GM23248 (cell line): ENCODE data around the gene LARP4B. TPM values are rescaled to one million over a fixed set of nuclear protein-coding genes. Genes with fewer than 3 reads are reported as not detected.
A peak's percentile ranks its signal among the peaks of the same experiment; 100 is the strongest.

Experiments used
- DNase-seq: peaks from one replicate; pipeline ENCODE4 v3.0.0-alpha.2; 2015
- H2AFZ ChIP-seq: fragments of 200-600 bp; sonication (generic); 2 replicates; pipeline ENCODE4 v1.6.1; 2016; ENCODE audit warnings: antibody characterized with exemption
- H3F3A ChIP-seq: fragments of 200-600 bp; sonication (generic); 2 replicates; pipeline ENCODE4 v1.6.1; 2016; ENCODE audit warnings: mild to moderate bottlenecking, antibody characterized with exemption, mixed run types; ENCODE audit not compliant: insufficient read depth
- H3K27ac ChIP-seq: fragments of 200-600 bp; sonication (generic); 2 replicates; pipeline ENCODE4 v1.5.1; 2016; ENCODE audit warnings: mild to moderate bottlenecking
- H3K27me3 ChIP-seq: fragments of 200-600 bp; sonication (generic); replicated peaks from 2 replicates; pipeline ENCODE4 v1.6.1; 2016; ENCODE audit warnings: mild to moderate bottlenecking; ENCODE audit not compliant: insufficient read depth
- H3K36me3 ChIP-seq: fragments of 200-600 bp; sonication (generic); 2 replicates; pipeline ENCODE4 v1.6.1; 2016; ENCODE audit warnings: low read depth, mild to moderate bottlenecking
- H3K4me1 ChIP-seq: fragments of 200-600 bp; sonication (generic); 2 replicates; pipeline ENCODE4 v1.6.1; 2016; ENCODE audit warnings: mild to moderate bottlenecking; ENCODE audit not compliant: insufficient read depth
- H3K4me2 ChIP-seq: fragments of 200-600 bp; sonication (generic); one replicate; pipeline ENCODE4 v1.6.1; 2016; ENCODE audit warnings: mild to moderate bottlenecking; ENCODE audit not compliant: unreplicated experiment
- H3K4me3 ChIP-seq: fragments of 200-600 bp; sonication (generic); 2 replicates; pipeline ENCODE4 v1.5.1; 2016; ENCODE audit warnings: mild to moderate bottlenecking
- H3K79me2 ChIP-seq: fragments of 200-600 bp; sonication (generic); 2 replicates; pipeline ENCODE4 v1.6.1; 2016; ENCODE audit warnings: mild to moderate bottlenecking; ENCODE audit not compliant: insufficient read depth
- H3K9ac ChIP-seq: fragments of 200-600 bp; sonication (generic); 2 replicates; pipeline ENCODE4 v1.6.1; 2016; ENCODE audit warnings: mild to moderate bottlenecking
- H3K9me2 ChIP-seq: fragments of 200-600 bp; sonication (generic); 2 replicates; pipeline ENCODE4 v1.6.1; 2016; ENCODE audit warnings: mixed run types, mild to moderate bottlenecking, moderate library complexity; ENCODE audit not compliant: insufficient read depth
- H3K9me3 ChIP-seq: fragments of 200-600 bp; sonication (generic); one replicate; pipeline ENCODE4 v1.6.1; 2017; ENCODE audit warnings: low read depth
- H4K20me1 ChIP-seq: fragments of 200-600 bp; sonication (generic); 2 replicates; pipeline ENCODE4 v1.6.0; 2016; ENCODE audit not compliant: insufficient read depth
- EZH2 ChIP-seq: fragments of 200-600 bp; sonication (generic); IDR thresholded peaks from 2 replicates; pipeline ENCODE4 v1.6.1; 2018; ENCODE audit warnings: antibody characterized with exemption, mild to moderate bottlenecking; ENCODE audit not compliant: insufficient read depth, poor library complexity, severe bottlenecking
- EZH2phosphoT487 ChIP-seq: fragments of 200-600 bp; sonication (generic); IDR thresholded peaks from 2 replicates; pipeline ENCODE4 v1.6.1; 2018; ENCODE audit warnings: antibody characterized with exemption, moderate library complexity, mild to moderate bottlenecking, low read depth; ENCODE audit not compliant: insufficient read depth
- WGBS, 2 experiments: methylation state at CpG; one replicate each; pipeline ENCODE4 v1.1.6; 2015 to 2017; ENCODE audit warnings: low lambda C conversion rate in 2 of 2, low coverage in 1 of 2; ENCODE audit errors: missing lambda C conversion rate in 2 of 2; 5-methylcytosine and 5-hydroxymethylcytosine counted together
- in situ Hi-C: fragments of 300-500 bp; cut with MboI; formaldehyde crosslinking; loops from 2 replicates; pipeline ENCODE4 v1.15.0; 2020
- polyA plus RNA-seq: library from polyadenylated mRNA; unstranded; fragments of >200 nt; fragmentation: Nextera tagmentation; extraction: Ambion mirVana; gene quantifications from 2 replicates; pipeline ENCODE4 v1.2.1, GENCODE V29; 2016
- total RNA-seq: library from RNA; depleted of rRNA; stranded (reverse); fragments of >200 nt; shearing (Covaris generic); gene quantifications from 2 replicates; pipeline ENCODE4 v1.2.3, GENCODE V29; 2014

Gene LARP4B
- total and polyA plus RNA-seq, 2 experiments from 2014 or later = 20.7 to 30.8 TPM

- no peaks in the 10 kb centered on the region; the same call in 1 of the 2 replicates for H3K36me3 ChIP-seq
- H3K9me2 ChIP-seq = no peaks in the 10 kb centered on the region
- 63 to 65% methylated on average over 4 of the region's 4 CpGs for WGBS, 2 experiments
- H3K4me3 ChIP-seq = no peak overlapping the region
- peaks cover 27% of the 10 kb centered on the region for H3K4me1 ChIP-seq
- in situ Hi-C loops = no loop called here
- H4K20me1 ChIP-seq = peaks cover 47% of the 10 kb centered on the region
- H3K9me3 ChIP-seq = no peaks in the 10 kb centered on the region
- no peak for TF ChIP-seq EZH2phosphoT487
- DNase-seq = no peak
- no peak overlapping the region for H3K9ac ChIP-seq
- H3K27me3 ChIP-seq = no peaks in the 10 kb centered on the region
- peaks cover 33% of the 10 kb centered on the region for H3F3A ChIP-seq
- no peak overlapping the region for H2AFZ ChIP-seq
- H3K79me2 ChIP-seq = peaks cover 99% of the 10 kb centered on the region
- no peak overlapping the region for H3K4me2 ChIP-seq
- no peak overlapping the region for H3K27ac ChIP-seq
Measured at GRCh38 chr10:926075-926698, 5.3 kb downstream of the LARP4B start.

- 66 to 79% methylated on average over 4 of the region's 4 CpGs for WGBS, 2 experiments
- H3F3A ChIP-seq = peaks cover 42% of the 10 kb centered on the region
- no peak overlapping the region for H3K9ac ChIP-seq
- no peaks in the 10 kb centered on the region for H3K27me3 ChIP-seq
- peaks cover 39% of the 10 kb centered on the region for H3K4me1 ChIP-seq
- no peak for DNase-seq
- H3K9me2 ChIP-seq = no peaks in the 10 kb centered on the region
- no peak overlapping the region for H3K4me3 ChIP-seq
- no peak overlapping the region for H3K27ac ChIP-seq
- H3K9me3 ChIP-seq = no peaks in the 10 kb centered on the region
- H2AFZ ChIP-seq = no peak overlapping the region
- H3K36me3 ChIP-seq = no peaks in the 10 kb centered on the region; the same call in 1 of the 2 replicates
- no peak overlapping the region for H3K4me2 ChIP-seq
- peaks cover 100% of the 10 kb centered on the region for H3K79me2 ChIP-seq
- in situ Hi-C loops = no loop called here
- H4K20me1 ChIP-seq = peaks cover 49% of the 10 kb centered on the region
- TF ChIP-seq EZH2phosphoT487 = no peak
- TF ChIP-seq EZH2 = no peak
Measured at GRCh38 chr10:924524-924859, 7.0 kb downstream of the LARP4B start.

GRCh38 chr10:923844-924523, 7.5 kb downstream of the LARP4B start:
- WGBS, 2 experiments = 82 to 87% methylated on average over 8 of the region's 8 CpGs
- Histone ChIP-seq H2AFZ (no peak overlapping the region), H3K4me2 (no peak overlapping the region), H3K36me3 (no peaks in the 10 kb centered on the region; the same call in 1 of the 2 replicates), H3K9me3 (no peaks in the 10 kb centered on the region), H3F3A (peaks cover 40% of the 10 kb centered on the region), H3K9me2 (no peaks in the 10 kb centered on the region), H3K4me3 (no peak overlapping the region), H4K20me1 (peaks cover 48% of the 10 kb centered on the region), H3K27ac (no peak overlapping the region), H3K27me3 (no peaks in the 10 kb centered on the region), H3K79me2 (peaks cover 100% of the 10 kb centered on the region), H3K9ac (no peak overlapping the region), H3K4me1 (peaks cover 34% of the 10 kb centered on the region)
- TF ChIP-seq EZH2phosphoT487 (no peak), EZH2 (no peak)
- no peak for DNase-seq
- in situ Hi-C loops = no loop called here

- in situ Hi-C loops = no loop called here
- WGBS, 2 experiments = 78 to 80% methylated on average over 14 of the region's 14 CpGs
- Histone ChIP-seq H3K4me3 (no peak overlapping the region), H3K79me2 (peaks cover 100% of the 10 kb centered on the region), H3K4me2 (peak overlapping the region; percentile 49), H4K20me1 (peaks cover 52% of the 10 kb centered on the region), H3K27ac (peak overlapping the region; percentile 68), H3K36me3 (no peaks in the 10 kb centered on the region; the same call in 1 of the 2 replicates), H3K9ac (peak overlapping the region; percentile 30; the same call in 1 of the 2 replicates), H3K9me2 (no peaks in the 10 kb centered on the region), H3F3A (peaks cover 46% of the 10 kb centered on the region), H3K4me1 (peaks cover 28% of the 10 kb centered on the region), H3K9me3 (no peaks in the 10 kb centered on the region), H3K27me3 (no peaks in the 10 kb centered on the region), H2AFZ (no peak overlapping the region)
- DNase-seq = peak; percentile 70
- TF ChIP-seq EZH2 (no peak), EZH2phosphoT487 (no peak)
Measured at GRCh38 chr10:921471-922414, 9.8 kb downstream of the LARP4B start.
